PC-3 (cell line): ENCODE measurements around the gene PADI4. TPM values are rescaled to one million over a fixed set of nuclear protein-coding genes. Genes with fewer than 3 reads are reported as not detected.

Experiments used
- ATAC-seq: fragments of 200-7000 bp; cut with Tn5 transposase; 2 replicates; pipeline ENCODE4 v1.9.1; 2020; ENCODE audit warnings: mild to moderate bottlenecking, moderate library complexity
- BruUV-seq: library from RNA; stranded (reverse); fragments of 400-500 nt; replicated peaks from 2 replicates; lab custom pipeline; 2021; lab: Mats Ljungman, UMichigan
- CTCF ChIA-PET: fragments of 300-600 bp; sonication (Branson Sonifier 250); formaldehyde crosslinking; loops from one replicate; lab custom pipeline; 2022; ENCODE audit warnings: antibody characterized with exemption; lab: Charles Lee
- POLR2A ChIA-PET: fragments of 300-600 bp; sonication (Branson Sonifier 250); formaldehyde crosslinking; loops from one replicate; lab custom pipeline; 2022; ENCODE audit warnings: antibody characterized with exemption; ENCODE audit not compliant: unreplicated experiment; lab: Charles Lee
- DNase-seq: peaks from one replicate; pipeline ENCODE4 v3.0.0-alpha.2; 2015
- H2AFZ ChIP-seq: fragments of 300-600 bp; sonication (generic); 2 replicates; pipeline ENCODE4 v1.6.0; 2016; ENCODE audit warnings: antibody characterized with exemption, low read length
- H3F3A ChIP-seq: fragments of 300-600 bp; sonication (generic); one replicate; pipeline ENCODE4 v1.6.0; 2017; ENCODE audit warnings: antibody characterized with exemption, low read length, control low read depth, mild to moderate bottlenecking; ENCODE audit not compliant: unreplicated experiment
- H3K27ac ChIP-seq: fragments of 300-600 bp; sonication (generic); 2 replicates; pipeline ENCODE4 v1.5.1; 2016; ENCODE audit warnings: mild to moderate bottlenecking, low read length
- H3K27me3 ChIP-seq: fragments of 300-600 bp; sonication (generic); 2 replicates; pipeline ENCODE4 v1.6.1; 2016; ENCODE audit warnings: low read length, mixed read lengths
- H3K36me3 ChIP-seq: fragments of 300-600 bp; sonication (generic); 2 replicates; pipeline ENCODE4 v1.6.1; 2016; ENCODE audit warnings: low read depth, mixed run types, low read length, mixed read lengths
- H3K4me1 ChIP-seq: fragments of 300-600 bp; sonication (generic); 2 replicates; pipeline ENCODE4 v1.5.1; 2016; ENCODE audit warnings: low read length; ENCODE audit not compliant: insufficient read depth
- H3K4me2 ChIP-seq: fragments of 300-600 bp; sonication (generic); 2 replicates; pipeline ENCODE4 v1.6.0; 2016; ENCODE audit warnings: low read length
- H3K4me3 ChIP-seq: fragments of 300-600 bp; sonication (generic); 2 replicates; pipeline ENCODE4 v1.5.1; 2016; ENCODE audit warnings: mild to moderate bottlenecking, low read length, mixed read lengths
- H3K79me2 ChIP-seq: fragments of 300-600 bp; sonication (generic); 2 replicates; pipeline ENCODE4 v1.6.1; 2017; ENCODE audit warnings: low read length, mixed read lengths
- H3K9ac ChIP-seq: fragments of 300-600 bp; sonication (generic); 2 replicates; pipeline ENCODE4 v1.6.0; 2016; ENCODE audit warnings: mild to moderate bottlenecking, low read length
- H3K9me2 ChIP-seq: fragments of 300-600 bp; sonication (generic); replicated peaks from 2 replicates; pipeline ENCODE4 v1.6.1; 2016; ENCODE audit warnings: mixed run types, low read length, mixed read lengths
- H3K9me3 ChIP-seq: fragments of 300-600 bp; sonication (generic); 2 replicates; pipeline ENCODE4 v1.6.1; 2016; ENCODE audit warnings: low read length, mixed read lengths
- H4K20me1 ChIP-seq: fragments of 300-600 bp; sonication (generic); 2 replicates; pipeline ENCODE4 v1.6.1; 2016; ENCODE audit warnings: low read length, mixed read lengths
- CTCF ChIP-seq: fragments of 300-600 bp; sonication (generic); conservative IDR thresholded peaks from 2 replicates; pipeline ENCODE4 v1.5.1; 2017; ENCODE audit warnings: antibody characterized with exemption, low read depth, mild to moderate bottlenecking, low read length
- EZH2 ChIP-seq: fragments of 300-600 bp; sonication (generic); IDR thresholded peaks from one replicate; pipeline ENCODE4 v1.6.1; 2017; ENCODE audit warnings: antibody characterized with exemption, mild to moderate bottlenecking, low read length; ENCODE audit not compliant: unreplicated experiment
- EZH2phosphoT487 ChIP-seq: fragments of 300-600 bp; sonication (generic); IDR thresholded peaks from 2 replicates; pipeline ENCODE4 v1.6.1; 2018; ENCODE audit warnings: mild to moderate bottlenecking, antibody characterized with exemption, low read length, borderline replicate concordance
- intact Hi-C: fragments of 100-400 bp; cut with micrococcal nuclease; formaldehyde crosslinking; loops from 2 replicates; pipeline ENCODE4 v1.9.0; 2023
- microRNA-seq: library from miRNA; unstranded; fragments of <30 nt; microRNA quantifications from one replicate; pipeline ENCODE4 v1.1.0, GENCODE V29; 2020; ENCODE audit not compliant: unreplicated experiment
- total RNA-seq: library from RNA; depleted of rRNA; stranded (reverse); fragments of >200 nt; gene quantifications from 2 replicates; pipeline ENCODE4 v1.2.3, GENCODE V29; 2014; rRNA removed

The PADI4 gene
- total RNA-seq, 1 experiment from 2014 or later, result 0.04 TPM

GRCh38 chr1:17409391-17409811 is 101.4 kb downstream of the PADI4 start:
- intact Hi-C loops, result loop anchor here (10.0 kb wide), 1 partner anchor 285 kb away; no protein-coding TSS in a partner anchor
- H3K9me3 ChIP-seq, result no peaks in the 10 kb centered on the region
- peaks cover 55% of the 10 kb centered on the region for H3K36me3 ChIP-seq
- TF ChIP-seq CTCF (no peak), EZH2phosphoT487 (no peak), EZH2 (no peak)
- no peak overlapping the region for H3K27ac ChIP-seq
- H2AFZ ChIP-seq, result no peak overlapping the region
- H3K79me2 ChIP-seq, result 0 out of 2 replicates have a peak, but pooled peaks cover 4% of the 10 kb centered on the region
- H3K9me2 ChIP-seq, result no peaks in the 10 kb centered on the region
- H3K27me3 ChIP-seq, result no peaks in the 10 kb centered on the region
- DNase-seq (no peak), ATAC-seq (no peak)
- no peak overlapping the region for H3K4me2 ChIP-seq
- no peaks in the 10 kb centered on the region for H4K20me1 ChIP-seq
- no peak overlapping the region for H3K4me3 ChIP-seq
- H3F3A ChIP-seq, result no peaks in the 10 kb centered on the region
- BruUV-seq, result no TSS peak
- no peaks in the 10 kb centered on the region for H3K4me1 ChIP-seq
- POLR2A ChIA-PET, result no interaction called here
- CTCF ChIA-PET, result no interaction called here
- no peak overlapping the region for H3K9ac ChIP-seq

GRCh38 chr1:17412093-17412870 is 104.3 kb downstream of the PADI4 start:
- Histone ChIP-seq H3K4me2 (no peak overlapping the region), H3K9ac (no peak overlapping the region), H3K79me2 (0 out of 2 replicates have a peak, but pooled peaks cover 4% of the 10 kb centered on the region), H3K4me1 (no peaks in the 10 kb centered on the region), H2AFZ (no peak overlapping the region), H3K27me3 (no peaks in the 10 kb centered on the region), H3K9me2 (no peaks in the 10 kb centered on the region), H3K27ac (no peak overlapping the region), H4K20me1 (no peaks in the 10 kb centered on the region), H3K36me3 (peaks cover 80% of the 10 kb centered on the region), H3F3A (no peaks in the 10 kb centered on the region), H3K4me3 (no peak overlapping the region), H3K9me3 (no peaks in the 10 kb centered on the region)
- ATAC-seq (no peak), DNase-seq (no peak)
- TF ChIP-seq EZH2, result no peak
- TF ChIP-seq CTCF, result no peak
- no peak for TF ChIP-seq EZH2phosphoT487
- CTCF ChIA-PET, result no interaction called here
- POLR2A ChIA-PET, result no interaction called here
- intact Hi-C loops, result no loop called here
- BruUV-seq, result no TSS peak

Small RNAs within 50 kb of the gene (microRNA-seq; reads per million reads assigned to microRNA genes)
- not detected for gene MIR3972

Other genes with a start within 250 kb of the PADI4 start
- gene PADI2, start 188.7 kb upstream of the PADI4 start, total RNA-seq, result 2.4 and 3.2 TPM in 2 replicates
- gene PADI1, start 103.1 kb upstream of the PADI4 start, total RNA-seq, result 0.35 and 0.73 TPM in 2 replicates
- gene PADI3, start 59.1 kb upstream of the PADI4 start, total RNA-seq, result 0.26 TPM in 1 of 2 replicates, not detected in the other
- not detected in 2 replicates for gene PADI6, start 64.0 kb downstream of the PADI4 start, total RNA-seq
- 82.7 and 95.2 TPM in 2 replicates for gene RCC2, start 131.5 kb downstream of the PADI4 start, total RNA-seq
- 11.2 and 11.3 TPM in 2 replicates for gene ARHGEF10L, start 231.5 kb downstream of the PADI4 start, total RNA-seq